Fibroblast of pulmonary artery (primary cell): ENCODE measurements around the gene MAML2.

Experiments used
- DNase-seq: peaks from one replicate; pipeline ENCODE4 v3.0.0-alpha.2; 2010; ENCODE audit warnings: low read depth
- H3K4me3 ChIP-seq: replicated peaks from 2 replicates; pipeline ENCODE4 v1.5.1; 2011; ENCODE audit warnings: low read depth, mild to moderate bottlenecking, control low read depth, low read length, moderate library complexity
- CTCF ChIP-seq: IDR thresholded peaks from 2 replicates; pipeline ENCODE4 v1.5.1; 2011; ENCODE audit warnings: mild to moderate bottlenecking, control low read depth, low read length, inconsistent platforms; ENCODE audit errors: missing control alignments

The MAML2 gene

DNA sequence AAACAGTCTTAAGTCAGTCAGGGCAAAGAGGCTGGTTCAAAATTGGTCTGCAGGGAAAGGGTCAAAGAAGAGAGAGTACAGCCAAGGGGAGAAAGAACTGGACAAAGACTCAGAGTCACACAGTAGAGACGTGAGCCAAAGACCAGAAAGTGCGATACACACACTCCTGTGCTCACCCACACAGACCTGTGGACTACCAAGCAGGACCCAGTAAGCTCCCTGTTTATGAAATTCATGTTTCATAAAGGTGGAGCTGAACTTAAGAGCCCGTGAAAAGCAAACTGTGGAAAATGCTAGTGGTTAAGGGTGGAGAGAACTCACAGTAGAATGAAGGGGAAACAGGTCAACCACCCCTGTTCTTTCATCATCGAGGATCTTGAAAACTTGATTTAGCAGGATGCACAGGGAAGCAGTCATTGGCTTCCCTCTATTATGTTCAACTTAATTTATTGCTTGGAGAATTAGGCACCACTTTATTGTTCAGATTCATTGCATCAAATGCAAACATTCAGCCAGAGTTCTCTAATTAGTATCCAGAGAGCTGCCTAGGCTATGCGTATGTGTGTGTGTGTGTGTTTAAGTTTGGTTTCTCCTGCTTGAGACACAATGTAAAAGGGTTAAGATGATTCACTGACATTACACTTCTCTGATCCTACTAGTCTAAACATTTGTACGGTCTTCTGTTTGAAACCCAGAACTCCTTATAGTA lies 258.2 kb downstream of the MAML2 start:
- no peak for TF ChIP-seq CTCF
- no peak for DNase-seq
- no peak overlapping the region for H3K4me3 ChIP-seq

GRCh38 chr11:96082936-96083335 lies 260.1 kb downstream of the MAML2 start:
- H3K4me3 ChIP-seq = no peak overlapping the region
- TF ChIP-seq CTCF = no peak
- no peak for DNase-seq

DNA sequence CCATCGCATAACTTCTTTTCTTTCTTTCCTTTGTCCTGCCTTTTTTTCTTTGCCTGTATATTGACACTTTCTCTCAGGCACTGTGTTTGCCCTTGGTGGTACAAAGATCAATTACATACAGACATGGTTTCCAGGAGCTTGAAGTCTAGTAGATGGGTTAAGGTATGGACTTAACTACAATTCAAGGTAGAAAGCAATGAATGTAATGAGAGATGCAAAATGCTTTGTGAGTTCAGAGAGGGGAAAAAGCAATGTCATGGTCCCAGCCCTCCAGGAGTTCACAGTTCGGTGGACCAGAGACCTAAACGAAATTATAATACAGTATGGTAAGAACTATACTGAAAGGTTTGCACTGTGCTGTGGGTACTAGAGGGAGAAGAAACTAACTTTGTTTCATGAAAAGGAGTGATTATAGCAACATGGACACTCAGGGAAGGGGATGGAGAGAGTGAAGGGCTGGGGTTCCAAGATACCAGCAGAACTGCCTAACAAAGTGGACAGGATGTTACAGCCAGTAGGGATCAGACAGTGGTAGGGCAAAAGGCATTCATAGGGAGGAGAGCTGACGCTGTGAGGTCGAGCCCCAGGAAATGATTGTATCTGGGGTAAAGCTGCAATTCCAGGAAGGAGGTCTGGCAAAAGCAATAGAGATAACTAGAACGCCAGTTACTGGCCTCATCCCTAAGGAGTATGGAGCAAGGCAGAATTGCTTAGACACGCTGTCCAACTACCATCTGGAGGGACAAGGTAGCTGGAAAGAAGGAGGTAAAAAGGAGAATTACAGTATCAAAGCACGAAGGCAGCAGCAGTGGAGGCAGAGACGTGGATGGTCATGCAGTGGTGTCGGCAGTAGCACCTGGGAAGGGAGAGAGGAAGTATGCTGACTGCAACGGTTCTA lies 260.7 kb downstream of the MAML2 start:
- no peak for TF ChIP-seq CTCF
- DNase-seq = peak; percentile 81
- no peak overlapping the region for H3K4me3 ChIP-seq

GRCh38 chr11:96081561-96081960 lies 261.4 kb downstream of the MAML2 start:
- no peak for DNase-seq
- no peak for TF ChIP-seq CTCF
- no peak overlapping the region for H3K4me3 ChIP-seq

GRCh38 chr11:96079691-96080090 lies 263.3 kb downstream of the MAML2 start:
- no peak overlapping the region for H3K4me3 ChIP-seq
- DNase-seq = no peak
- no peak for TF ChIP-seq CTCF

GRCh38 chr11:96075532-96075959 lies 267.4 kb downstream of the MAML2 start:
- TF ChIP-seq CTCF = no peak
- no peak overlapping the region for H3K4me3 ChIP-seq
- DNase-seq = no peak
